Activated T-cell treated with anti-CD3 and anti-CD28 coated beads for 1 hour (primary cell): ENCODE results near the gene NRP2.

Experiments used
- DNase-seq: peaks from one replicate; pipeline ENCODE4 v3.0.0-alpha.2; 2020; ENCODE audit warnings: low read depth

The NRP2 gene

GRCh38 chr2:205658572-205658971, 23.7 kb upstream of the NRP2 start:
- DNase-seq, result no peak

- DNase-seq, result no peak
These were observed 22.4 kb upstream of the NRP2 start for GRCh38 chr2:205659922-205660321.

DNA sequence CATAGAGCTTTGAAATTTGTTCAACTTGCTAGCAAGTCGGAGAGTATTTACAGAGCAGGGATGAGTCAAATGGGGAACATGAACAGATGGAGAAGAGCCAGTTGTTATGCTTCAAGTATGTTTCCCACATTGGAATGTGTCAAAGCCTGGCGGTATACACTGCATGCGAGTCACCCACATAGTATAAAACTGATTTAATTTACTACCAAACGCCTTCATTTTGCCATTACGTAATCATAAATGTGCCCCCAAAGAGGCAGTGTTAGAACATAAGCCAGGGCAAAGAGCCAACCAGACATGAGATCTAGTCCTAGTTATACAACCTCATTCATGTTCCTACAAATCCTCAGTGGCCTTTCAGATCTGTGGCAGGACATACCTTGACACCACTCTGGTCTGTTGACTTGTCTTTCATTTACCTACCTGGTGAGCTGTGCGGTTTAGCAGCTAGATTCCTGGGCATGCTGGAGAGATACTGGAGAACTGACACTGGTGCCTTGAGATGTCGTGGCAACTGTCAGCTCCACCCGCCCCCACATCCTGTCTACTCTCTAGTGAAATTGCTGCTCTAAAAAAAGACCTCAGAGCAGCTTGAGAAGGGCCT, 21.7 kb upstream of the NRP2 start:
- DNase-seq, result no peak

DNA sequence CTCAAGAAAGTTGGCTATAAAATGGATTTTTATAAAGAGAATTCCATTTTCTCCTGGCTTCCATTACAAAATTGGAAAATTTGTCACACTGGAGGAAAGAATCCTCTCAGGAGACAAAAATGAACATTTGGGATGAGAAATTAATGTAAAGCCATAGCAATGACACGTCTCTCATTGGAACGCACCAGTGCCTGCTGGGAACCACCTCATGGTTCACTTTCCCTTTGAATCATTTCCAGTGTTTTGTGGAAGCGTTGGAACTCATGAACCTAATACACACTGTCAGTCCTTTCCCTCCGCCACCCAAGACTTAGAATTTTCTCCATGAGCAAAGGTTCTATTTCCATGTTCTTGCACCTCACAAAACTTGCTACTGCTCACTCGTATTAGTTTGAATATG, 21.0 kb upstream of the NRP2 start:
- DNase-seq, result no peak

DNA sequence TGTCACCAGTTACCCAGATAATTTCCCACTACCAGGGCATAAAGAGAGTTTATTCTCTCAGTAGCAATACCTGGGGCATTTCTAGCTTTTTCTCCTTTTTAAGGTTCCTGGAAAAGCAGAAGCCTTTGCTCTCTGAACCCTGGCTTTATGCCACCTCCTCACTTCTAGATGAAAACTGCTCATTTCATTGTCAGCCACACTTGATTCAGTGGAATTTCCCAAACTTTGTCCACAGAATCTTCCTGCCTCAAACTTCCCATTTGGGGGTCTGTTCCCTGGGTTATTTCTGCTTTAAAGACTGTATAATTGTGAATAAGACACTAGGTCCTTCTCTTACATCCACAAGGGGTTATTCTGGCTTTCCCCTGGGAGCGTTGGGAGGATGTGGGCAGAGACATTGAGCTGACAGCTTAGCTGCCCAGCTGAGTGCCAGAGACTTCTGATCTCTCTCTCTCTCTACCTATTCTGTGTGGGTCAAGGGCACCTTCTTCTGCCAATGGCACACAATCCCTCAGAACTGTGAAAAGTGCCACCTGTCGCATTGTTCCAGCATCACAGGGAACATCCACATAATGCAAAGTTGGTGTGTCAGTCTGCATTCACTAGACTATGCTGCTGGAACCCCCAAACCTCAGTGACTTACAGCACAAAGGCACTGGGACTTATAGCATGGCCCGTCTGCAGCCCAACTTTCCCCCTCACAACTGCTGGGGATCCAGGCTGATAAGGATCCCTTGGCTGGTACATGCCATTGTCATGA, 19.9 kb upstream of the NRP2 start:
- no peak for DNase-seq

DNA sequence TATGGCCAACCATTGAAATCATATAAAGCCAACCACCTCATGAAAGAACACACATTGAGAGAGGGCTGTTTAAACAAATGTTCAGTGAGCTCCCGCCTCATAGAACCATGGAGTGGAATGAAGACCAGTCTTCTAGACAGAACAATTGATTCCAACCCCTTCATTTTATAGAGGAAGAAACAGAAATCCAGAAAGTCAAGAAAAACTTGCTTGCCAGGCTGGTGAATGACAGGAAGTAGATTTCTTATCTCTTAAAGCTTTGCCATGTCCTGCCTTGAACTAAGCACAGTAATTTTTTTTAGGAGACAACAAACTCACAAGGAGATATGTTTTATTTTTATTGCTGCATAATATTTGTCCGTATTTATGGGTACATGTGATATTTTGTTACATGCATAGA, 16.5 kb upstream of the NRP2 start:
- DNase-seq, result no peak

DNA sequence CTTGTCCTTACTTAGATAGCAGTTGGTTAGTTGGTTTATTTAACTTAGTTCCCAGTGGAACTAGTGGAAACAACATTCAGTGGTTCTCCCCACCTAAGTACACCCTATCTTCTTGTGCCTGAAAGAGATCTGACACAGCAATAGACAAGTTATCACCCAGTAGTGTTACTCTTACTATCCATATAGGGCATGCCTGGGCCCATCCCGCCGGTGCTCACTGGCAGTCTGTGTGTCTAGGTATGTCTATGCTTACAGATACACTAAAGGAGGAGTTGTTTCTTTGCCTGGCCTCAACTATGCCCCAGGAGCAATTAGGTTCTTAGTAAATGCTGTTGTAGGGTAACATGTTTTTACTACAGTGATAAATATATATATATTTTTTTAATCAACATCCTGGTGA, 12.0 kb upstream of the NRP2 start:
- no peak for DNase-seq

DNA sequence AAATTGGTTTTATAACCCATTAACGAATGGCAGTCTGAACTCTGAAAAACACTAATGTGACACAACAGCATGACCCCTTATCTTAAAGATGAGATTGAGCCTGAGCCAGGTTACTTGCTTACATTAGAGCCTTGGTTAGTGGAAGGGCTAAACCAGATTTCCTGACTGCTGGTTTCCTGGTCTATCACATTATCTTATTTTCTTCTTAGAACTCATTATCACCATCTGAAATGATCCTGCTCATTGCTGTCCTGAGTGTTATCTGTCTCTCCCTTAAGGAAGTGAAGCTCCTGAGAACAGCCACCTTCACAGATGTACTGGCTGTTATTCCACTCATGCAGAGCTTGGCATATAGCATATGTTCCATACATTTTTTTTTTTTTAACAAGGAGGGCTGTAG, 9.0 kb upstream of the NRP2 start:
- no peak for DNase-seq

DNA sequence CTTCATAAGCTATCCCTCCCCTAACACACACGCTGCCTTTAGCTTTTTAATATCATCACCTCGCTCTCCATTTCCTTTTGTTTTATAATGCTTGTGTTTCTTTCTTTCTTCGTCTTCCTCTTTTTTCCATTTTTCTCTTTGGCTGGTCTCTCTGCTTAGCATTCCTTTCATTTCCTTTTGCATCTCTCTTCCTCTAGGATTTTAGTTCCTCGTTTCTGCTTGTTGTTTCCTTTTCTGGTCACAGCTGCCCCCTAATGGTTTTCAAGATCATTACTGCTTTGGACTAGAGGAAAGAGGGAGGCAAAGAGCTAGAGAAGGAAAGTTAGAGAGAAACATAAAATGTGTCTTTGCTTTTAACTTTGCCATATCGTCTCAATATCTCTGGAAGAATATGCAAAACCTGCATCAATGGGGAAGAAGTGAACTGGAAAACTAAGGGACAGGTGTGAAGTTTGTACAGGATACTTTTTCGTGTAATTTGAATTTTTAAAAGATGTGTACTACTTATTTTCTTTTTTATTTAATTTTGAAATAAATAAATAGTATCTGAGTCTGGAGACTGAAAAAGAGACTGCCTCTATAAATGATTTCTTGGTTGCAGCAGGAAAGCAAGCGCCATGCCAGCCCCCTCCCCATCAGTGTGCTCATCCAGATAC, 6.3 kb upstream of the NRP2 start:
- no peak for DNase-seq

DNA sequence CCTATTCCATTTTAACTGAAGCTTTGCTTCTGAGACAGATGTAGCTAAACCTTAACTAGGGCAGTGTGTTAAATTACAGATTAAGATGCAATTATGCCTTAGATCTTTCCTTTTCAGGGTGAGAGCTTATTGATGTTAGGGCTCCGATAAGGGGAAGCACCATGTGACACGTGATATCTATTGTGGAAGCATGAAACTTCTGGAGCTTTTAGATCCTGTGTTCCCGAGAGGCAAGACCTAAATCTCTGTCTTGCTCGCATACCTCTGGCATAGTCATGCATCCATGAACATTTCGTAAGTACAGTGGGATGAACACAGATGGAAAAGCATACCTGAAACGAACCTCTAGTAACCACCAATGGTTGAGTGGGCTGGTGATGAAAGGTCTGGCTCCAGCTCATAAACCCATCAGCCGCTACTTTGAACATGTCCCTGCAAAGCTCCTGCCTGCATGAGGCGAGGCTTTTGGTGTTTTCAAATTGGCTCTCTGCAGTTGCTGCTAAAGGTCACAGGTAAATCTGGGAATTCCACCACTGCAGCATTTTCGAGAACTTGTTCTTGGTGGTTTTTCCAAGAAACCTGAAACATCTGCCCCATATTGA, 3.7 kb upstream of the NRP2 start:
- no peak for DNase-seq

- no peak for DNase-seq
These were observed 2.8 kb upstream of the NRP2 start for GRCh38 chr2:205679410-205680009.

- DNase-seq, result no peak
These were observed 2.2 kb upstream of the NRP2 start for GRCh38 chr2:205680067-205680466.

DNA sequence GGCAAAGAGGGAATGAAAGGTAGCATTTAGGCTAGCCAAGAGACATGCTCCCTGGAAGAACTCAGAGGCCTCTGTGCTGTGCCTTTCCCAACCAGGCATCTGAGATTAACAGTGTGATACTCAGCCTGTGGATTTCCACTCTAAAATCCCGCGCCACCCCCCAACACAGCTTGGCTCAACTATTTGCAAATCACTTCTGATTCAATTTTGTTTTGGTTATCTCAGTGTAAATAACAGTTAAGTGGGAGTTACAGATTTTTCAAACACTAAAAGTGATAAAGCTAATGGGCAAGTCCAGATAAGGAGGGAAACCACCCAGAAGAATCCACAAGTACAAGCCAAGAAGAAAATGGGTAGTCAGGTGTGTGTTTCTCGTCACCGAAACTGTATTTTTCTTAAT, 1.4 kb upstream of the NRP2 start:
- DNase-seq, result no peak

GRCh38 chr2:205681401-205682238, 681 bp upstream of the NRP2 start:
- DNase-seq, result no peak

- DNase-seq, result no peak
These were observed 735 bp downstream of the NRP2 start for GRCh38 chr2:205682971-205683501.

GRCh38 chr2:205683502-205684367, 1.4 kb downstream of the NRP2 start:
- DNase-seq, result no peak

DNA sequence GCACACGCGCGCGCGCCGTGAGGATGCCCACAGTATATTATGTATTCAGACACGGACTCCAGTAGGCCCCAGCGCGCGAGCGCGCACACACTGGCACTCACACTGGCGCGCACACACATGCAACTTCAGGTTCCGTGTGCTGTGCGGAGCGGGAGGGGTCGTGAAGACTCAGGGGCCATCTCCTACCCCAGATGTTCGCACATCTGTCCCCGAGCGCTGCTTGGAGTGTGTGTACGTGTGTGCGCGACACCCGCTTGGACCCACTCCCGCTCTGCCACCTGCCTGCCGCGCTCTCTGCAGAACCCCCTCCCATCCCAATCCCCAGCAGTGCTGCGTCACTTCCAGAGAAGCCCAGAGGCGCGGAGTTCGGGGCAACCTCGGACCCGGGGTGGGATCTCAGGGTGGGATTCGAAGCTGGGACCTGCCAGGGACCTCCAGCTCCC, 2.6 kb downstream of the NRP2 start:
- DNase-seq, result no peak

GRCh38 chr2:205685314-205686055, 3.2 kb downstream of the NRP2 start:
- no peak for DNase-seq

DNA sequence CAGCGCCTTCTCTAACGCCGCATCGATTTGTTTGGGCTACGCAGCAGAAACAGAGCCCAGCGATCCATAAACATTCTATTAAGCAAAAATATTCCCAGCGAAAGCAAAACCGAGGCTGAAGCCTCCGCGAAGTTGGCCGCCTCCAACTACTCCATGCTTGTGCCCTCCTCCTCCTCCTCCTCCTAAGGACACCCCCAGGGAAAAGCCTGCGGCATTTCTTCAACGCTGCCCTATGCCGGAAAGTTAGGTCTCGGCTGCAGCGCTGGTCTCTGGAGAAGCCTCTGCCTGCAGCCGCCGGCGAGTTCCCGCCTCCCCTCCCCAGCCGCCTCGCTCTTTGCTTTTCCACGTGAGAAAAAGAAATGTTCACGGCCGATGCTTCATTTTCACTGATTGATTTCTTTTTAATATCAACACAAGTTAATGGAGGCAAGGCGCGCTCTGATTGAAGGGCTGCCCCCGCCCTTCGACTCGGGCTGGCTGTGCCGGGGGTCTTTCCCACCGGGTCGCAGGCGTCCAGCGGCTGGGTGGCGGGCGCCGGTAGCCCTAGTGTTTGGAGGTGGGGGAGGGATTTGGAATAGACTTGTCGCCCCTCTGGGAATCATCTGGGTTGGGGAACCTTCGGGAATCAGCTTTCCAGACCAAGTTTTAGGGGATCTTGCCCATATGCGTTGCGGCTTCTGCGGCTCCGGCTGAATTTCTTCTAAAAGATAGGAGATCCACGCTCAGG, 3.9 kb downstream of the NRP2 start:
- no peak for DNase-seq
